BLaER1 (cell line): Measurements from ENCODE around the gene RHOJ.
"Not testable (repeated sequence)": the region's sequence is repeated elsewhere in the genome, so short reads cannot be mapped to it uniquely, and the experiment has no call there.

Experiments
- H3K27ac ChIP-seq: shearing (Covaris generic); formaldehyde crosslinking; 2 replicates; pipeline ENCODE4 v1.8.1; 2022
- H3K27me3 ChIP-seq: shearing (Covaris generic); formaldehyde crosslinking; 2 replicates; pipeline ENCODE4 v1.8.1; 2022
- H3K36me3 ChIP-seq: shearing (Covaris generic); formaldehyde crosslinking; 2 replicates; pipeline ENCODE4 v1.8.1; 2022
- H3K4me1 ChIP-seq: shearing (Covaris generic); formaldehyde crosslinking; 2 replicates; pipeline ENCODE4 v1.8.1; 2022
- H3K4me2 ChIP-seq: shearing (Covaris generic); formaldehyde crosslinking; 2 replicates; pipeline ENCODE4 v1.8.1; 2022
- H3K4me3 ChIP-seq: shearing (Covaris generic); formaldehyde crosslinking; 2 replicates; pipeline ENCODE4 v1.8.1; 2022
- H3K9ac ChIP-seq: shearing (Covaris generic); formaldehyde crosslinking; 2 replicates; pipeline ENCODE4 v1.8.1; 2022
- H3K9me3 ChIP-seq: shearing (Covaris generic); formaldehyde crosslinking; 2 replicates; pipeline ENCODE4 v1.8.1; 2022
- H4K20me1 ChIP-seq: shearing (Covaris generic); formaldehyde crosslinking; 2 replicates; pipeline ENCODE4 v1.8.1; 2022
- Cebpa-rat ChIP-seq: shearing (Covaris generic); IDR thresholded peaks from 2 replicates; pipeline ENCODE4 v1.8.1; 2022

Gene RHOJ

DNA sequence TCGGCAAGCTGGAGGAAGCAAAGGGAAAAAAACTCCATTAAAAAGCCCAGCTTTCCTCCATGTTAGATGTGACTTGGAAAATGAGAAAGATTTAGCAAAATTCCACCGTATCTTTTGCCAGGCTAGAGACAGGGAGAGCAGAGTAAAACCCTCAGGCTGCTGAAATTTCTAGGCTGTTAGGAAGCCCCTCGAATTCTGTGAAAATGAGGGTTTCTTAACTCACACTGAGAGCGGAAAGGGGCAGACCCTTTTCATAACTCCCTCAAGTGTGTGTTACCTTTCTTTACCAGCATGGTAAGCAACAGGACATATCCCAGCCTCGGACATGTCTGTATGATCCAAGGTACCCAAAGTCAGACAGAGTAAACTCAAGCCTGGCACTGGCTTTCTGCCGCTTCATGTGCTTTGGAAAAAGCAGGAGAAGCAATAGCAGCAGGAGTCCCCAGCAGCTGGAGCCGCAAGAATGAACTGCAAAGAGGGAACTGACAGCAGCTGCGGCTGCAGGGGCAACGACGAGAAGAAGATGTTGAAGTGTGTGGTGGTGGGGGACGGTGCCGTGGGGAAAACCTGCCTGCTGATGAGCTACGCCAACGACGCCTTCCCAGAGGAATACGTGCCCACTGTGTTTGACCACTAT is at the start of gene RHOJ:
Gene RHOJ, plus strand, starts transcription at position 37 of the 637 bp plus-strand sequence. Its CDS starts 427 bp downstream, at position 464.
- H3K9me3 ChIP-seq = no peaks in the 10 kb centered on the region
- H3K4me2 ChIP-seq = peak within 1 kb of the TSS; percentile 49
- no peaks in the 10 kb centered on the region for H4K20me1 ChIP-seq
- no peak within 1 kb of the TSS for H3K27ac ChIP-seq
- TF ChIP-seq Cebpa-rat = no peak
- peaks cover 13% of the 10 kb centered on the region; the same call in 1 of the 2 replicates for H3K4me1 ChIP-seq
- H3K9ac ChIP-seq = no peak within 1 kb of the TSS
- 0 out of 2 replicates have a peak within 1 kb of the TSS, but pooled peaks have one; percentile 5 for H3K4me3 ChIP-seq
- no peaks in the 10 kb centered on the region for H3K27me3 ChIP-seq
- H3K36me3 ChIP-seq = no peaks in the 10 kb centered on the region

- Histone ChIP-seq H3K9me3 (no peaks in the 10 kb centered on the region), H3K4me2 (no peak overlapping the region), H3K27ac (no peak overlapping the region), H3K9ac (no peak overlapping the region), H4K20me1 (no peaks in the 10 kb centered on the region), H3K4me3 (no peak overlapping the region), H3K36me3 (no peaks in the 10 kb centered on the region), H3K27me3 (no peaks in the 10 kb centered on the region), H3K4me1 (no peaks in the 10 kb centered on the region)
- TF ChIP-seq Cebpa-rat = no peak
These were observed 48.6 kb upstream of the RHOJ start for GRCh38 chr14:63155511-63156185.

GRCh38 chr14:63157195-63157594 is 47.0 kb upstream of the RHOJ start:
- Histone ChIP-seq H3K4me2 (no peak overlapping the region), H3K27ac (no peak overlapping the region), H3K9me3 (no peaks in the 10 kb centered on the region), H3K27me3 (no peaks in the 10 kb centered on the region), H4K20me1 (no peaks in the 10 kb centered on the region), H3K9ac (no peak overlapping the region), H3K36me3 (no peaks in the 10 kb centered on the region), H3K4me3 (no peak overlapping the region), H3K4me1 (no peaks in the 10 kb centered on the region)
- no peak for TF ChIP-seq Cebpa-rat

DNA sequence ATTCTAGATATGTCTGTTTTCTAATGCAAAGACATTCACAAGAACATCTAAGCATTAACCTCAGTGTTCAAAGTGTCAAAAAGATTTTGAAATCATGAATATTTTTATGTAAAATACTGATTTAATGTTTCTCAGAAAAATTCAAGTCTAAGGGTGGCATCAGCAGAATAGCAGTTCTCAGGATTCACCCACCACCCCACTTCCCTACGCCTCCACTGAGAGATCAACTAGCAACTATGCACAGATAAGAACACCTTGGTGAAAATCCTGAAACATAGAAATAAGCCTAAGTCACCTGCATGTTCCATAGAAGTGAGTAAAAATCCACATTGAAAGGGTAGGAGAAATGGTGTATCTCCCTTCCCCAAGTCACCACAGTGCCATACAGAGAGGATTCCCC is 40.9 kb upstream of the RHOJ start:
- H3K36me3 ChIP-seq = no peaks in the 10 kb centered on the region
- H3K9ac ChIP-seq = no peak overlapping the region
- TF ChIP-seq Cebpa-rat = no peak
- no peaks in the 10 kb centered on the region for H4K20me1 ChIP-seq
- peaks cover 19% of the 10 kb centered on the region for H3K9me3 ChIP-seq
- no peaks in the 10 kb centered on the region for H3K27me3 ChIP-seq
- no peaks in the 10 kb centered on the region for H3K4me1 ChIP-seq
- no peak overlapping the region for H3K4me3 ChIP-seq
- no peak overlapping the region for H3K27ac ChIP-seq
- no peak overlapping the region for H3K4me2 ChIP-seq

GRCh38 chr14:63164108-63164683 is 40.0 kb upstream of the RHOJ start:
- H3K27ac ChIP-seq = no peak overlapping the region
- H3K27me3 ChIP-seq = no peaks in the 10 kb centered on the region
- peaks cover 19% of the 10 kb centered on the region for H3K9me3 ChIP-seq
- H3K9ac ChIP-seq = no peak overlapping the region
- TF ChIP-seq Cebpa-rat = no peak
- H4K20me1 ChIP-seq = no peaks in the 10 kb centered on the region
- no peak overlapping the region for H3K4me2 ChIP-seq
- H3K36me3 ChIP-seq = no peaks in the 10 kb centered on the region
- no peak overlapping the region for H3K4me3 ChIP-seq
- H3K4me1 ChIP-seq = no peaks in the 10 kb centered on the region

GRCh38 chr14:63165267-63165666 is 39.0 kb upstream of the RHOJ start:
- not testable (repeated sequence) for H3K27ac ChIP-seq, H3K36me3 ChIP-seq, H3K9ac ChIP-seq, H3K4me3 ChIP-seq, H3K4me1 ChIP-seq, H4K20me1 ChIP-seq, H3K4me2 ChIP-seq, H3K27me3 ChIP-seq
- H3K9me3 ChIP-seq = peaks cover 19% of the 10 kb centered on the region

DNA sequence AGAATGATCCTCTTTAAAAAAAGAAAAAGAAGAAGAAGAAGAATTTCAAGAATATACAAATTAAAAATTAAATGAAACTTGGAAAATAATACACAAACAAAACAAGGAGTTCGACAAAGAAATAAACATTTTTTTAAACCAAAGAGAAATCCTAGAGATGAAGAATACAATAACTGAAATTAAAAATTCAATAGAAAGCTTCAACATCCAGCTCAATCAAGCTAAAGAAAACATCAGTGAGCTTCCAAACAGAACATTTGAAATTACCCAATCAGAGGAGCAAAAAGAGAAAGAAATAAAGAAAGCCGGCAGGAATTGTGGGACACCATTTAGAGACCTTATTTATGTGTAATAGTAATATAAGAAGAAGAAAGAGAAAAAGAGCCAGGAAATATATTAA is 37.2 kb upstream of the RHOJ start:
- no peaks in the 10 kb centered on the region for H3K27me3 ChIP-seq
- no peaks in the 10 kb centered on the region for H4K20me1 ChIP-seq
- H3K4me3 ChIP-seq = no peak overlapping the region
- no peak overlapping the region for H3K4me2 ChIP-seq
- no peak for TF ChIP-seq Cebpa-rat
- H3K9ac ChIP-seq = no peak overlapping the region
- H3K27ac ChIP-seq = no peak overlapping the region
- H3K9me3 ChIP-seq = peaks cover 19% of the 10 kb centered on the region
- H3K36me3 ChIP-seq = no peaks in the 10 kb centered on the region
- no peaks in the 10 kb centered on the region for H3K4me1 ChIP-seq

DNA sequence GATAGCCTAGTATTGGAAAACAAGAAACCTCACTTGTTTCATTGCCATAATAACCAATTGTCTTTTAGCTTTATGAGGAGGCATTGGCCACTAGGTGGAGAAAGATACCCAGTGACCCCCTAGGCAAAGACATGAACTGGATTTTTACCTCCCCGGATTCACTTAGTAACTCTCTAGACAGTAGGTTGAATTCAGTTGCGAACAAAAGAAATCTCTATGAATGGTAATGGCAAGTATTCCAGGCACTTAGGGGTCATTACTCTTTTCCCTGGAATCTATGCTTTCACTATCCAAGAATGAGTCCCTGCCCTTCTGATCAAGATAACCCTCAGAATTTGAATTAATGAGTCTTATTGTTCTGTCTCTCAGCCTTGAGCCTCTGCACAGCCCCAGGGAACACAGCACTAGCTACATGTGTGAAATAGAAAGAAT is 29.5 kb upstream of the RHOJ start:
- no peak overlapping the region for H3K9ac ChIP-seq
- H3K4me3 ChIP-seq = no peak overlapping the region
- H3K27me3 ChIP-seq = no peaks in the 10 kb centered on the region
- no peak overlapping the region for H3K4me2 ChIP-seq
- no peaks in the 10 kb centered on the region for H3K36me3 ChIP-seq
- H3K27ac ChIP-seq = no peak overlapping the region
- no peaks in the 10 kb centered on the region for H3K4me1 ChIP-seq
- H4K20me1 ChIP-seq = no peaks in the 10 kb centered on the region
- no peaks in the 10 kb centered on the region for H3K9me3 ChIP-seq
- no peak for TF ChIP-seq Cebpa-rat

- H3K9me3 ChIP-seq = no peaks in the 10 kb centered on the region
- H3K36me3 ChIP-seq = no peaks in the 10 kb centered on the region
- H3K4me3 ChIP-seq = no peak overlapping the region
- no peaks in the 10 kb centered on the region for H3K4me1 ChIP-seq
- H3K27me3 ChIP-seq = no peaks in the 10 kb centered on the region
- H3K9ac ChIP-seq = no peak overlapping the region
- no peak overlapping the region for H3K4me2 ChIP-seq
- H4K20me1 ChIP-seq = no peaks in the 10 kb centered on the region
- no peak overlapping the region for H3K27ac ChIP-seq
- no peak for TF ChIP-seq Cebpa-rat
These were observed 28.7 kb upstream of the RHOJ start for GRCh38 chr14:63175531-63175930.

DNA sequence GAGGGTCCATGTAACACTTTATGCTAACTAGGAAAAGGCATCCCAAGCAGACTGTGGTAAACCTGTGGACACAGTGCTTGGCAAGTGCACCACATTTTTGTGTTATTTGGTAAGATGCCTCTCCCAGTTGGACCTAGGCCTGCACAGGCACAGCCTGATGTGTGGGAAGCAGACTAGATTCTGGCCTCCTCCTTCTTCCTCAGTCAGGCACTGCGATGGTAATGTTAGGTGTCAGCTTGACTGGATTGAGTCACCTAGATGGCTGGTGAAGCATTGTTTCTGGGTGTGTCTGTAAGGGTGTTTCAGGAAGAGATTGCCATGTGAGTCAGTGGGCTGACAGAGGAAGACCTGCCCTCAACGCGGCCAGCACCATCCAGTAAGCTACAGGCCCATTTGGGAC is 25.3 kb upstream of the RHOJ start:
- no peak for TF ChIP-seq Cebpa-rat
- Histone ChIP-seq H3K4me1 (no peaks in the 10 kb centered on the region), H3K36me3 (no peaks in the 10 kb centered on the region), H4K20me1 (no peaks in the 10 kb centered on the region), H3K4me3 (no peak overlapping the region), H3K4me2 (no peak overlapping the region), H3K9me3 (no peaks in the 10 kb centered on the region), H3K9ac (no peak overlapping the region), H3K27me3 (no peaks in the 10 kb centered on the region), H3K27ac (no peak overlapping the region)
